Smooth muscle cell (in vitro differentiated cells): ENCODE data around the gene ALAS1. TPM values are rescaled to one million over a fixed set of nuclear protein-coding genes. Genes with fewer than 3 reads are reported as not detected.

ENCODE experiments used
- DNase-seq: peaks from one replicate; lab custom pipeline; 2025; ENCODE audit not compliant: unreplicated experiment; lab: John Stamatoyannopoulos, UW
- H2AFZ ChIP-seq: fragments of 200-600 bp; sonication (generic); 2 replicates; pipeline ENCODE4 v1.6.0; 2016; ENCODE audit warnings: antibody characterized with exemption, low read depth, mild to moderate bottlenecking
- H3F3A ChIP-seq: fragments of 200-600 bp; sonication (generic); 2 replicates; pipeline ENCODE4 v1.6.0; 2017; ENCODE audit warnings: antibody characterized with exemption, low read depth
- H3K27ac ChIP-seq: fragments of 200-600 bp; sonication (generic); 2 replicates; pipeline ENCODE4 v1.5.1; 2016; ENCODE audit warnings: low read depth, mild to moderate bottlenecking
- H3K27me3 ChIP-seq: fragments of 200-600 bp; sonication (generic); 2 replicates; pipeline ENCODE4 v1.6.1; 2016; ENCODE audit warnings: low read depth, mild to moderate bottlenecking
- H3K36me3 ChIP-seq: fragments of 200-600 bp; sonication (generic); 2 replicates; pipeline ENCODE4 v1.5.1; 2016; ENCODE audit warnings: low read depth
- H3K4me1 ChIP-seq: fragments of 200-600 bp; sonication (generic); 2 replicates; pipeline ENCODE4 v1.5.1; 2016; ENCODE audit warnings: low read depth
- H3K4me2 ChIP-seq: fragments of 200-600 bp; sonication (generic); 2 replicates; pipeline ENCODE4 v1.6.0; 2016; ENCODE audit warnings: mild to moderate bottlenecking
- H3K4me3 ChIP-seq: fragments of 200-600 bp; sonication (generic); 2 replicates; pipeline ENCODE4 v1.5.1; 2016; ENCODE audit warnings: mild to moderate bottlenecking
- H3K79me2 ChIP-seq: fragments of 200-600 bp; sonication (generic); 2 replicates; pipeline ENCODE4 v1.6.0; 2016; ENCODE audit warnings: low read depth, mild to moderate bottlenecking
- H3K9ac ChIP-seq: fragments of 200-600 bp; sonication (generic); 2 replicates; pipeline ENCODE4 v1.6.0; 2016; ENCODE audit warnings: low read depth
- H3K9me3 ChIP-seq: fragments of 200-600 bp; sonication (generic); replicated peaks from 2 replicates; pipeline ENCODE4 v1.5.1; 2016; ENCODE audit warnings: low read depth
- H4K20me1 ChIP-seq: fragments of 200-600 bp; sonication (generic); 2 replicates; pipeline ENCODE4 v1.6.0; 2016; ENCODE audit warnings: low read depth
- CTCF ChIP-seq: fragments of 200-600 bp; sonication (generic); IDR thresholded peaks from 2 replicates; pipeline ENCODE4 v1.5.1; 2017; ENCODE audit warnings: borderline replicate concordance, mild to moderate bottlenecking, antibody characterized with exemption; ENCODE audit not compliant: insufficient read depth, poor library complexity, severe bottlenecking
- WGBS: methylation state at CpG from one replicate; pipeline ENCODE4 v1.1.7; 2016; ENCODE audit warnings: low lambda C conversion rate; 5-methylcytosine and 5-hydroxymethylcytosine counted together
- polyA plus RNA-seq: library from polyadenylated mRNA; unstranded; fragments of >200 nt; fragmentation: Nextera tagmentation; extraction: Ambion mirVana; gene quantifications from 2 replicates; pipeline ENCODE4 v1.2.1, GENCODE V29; 2016
- total RNA-seq: library from RNA; depleted of rRNA; stranded (reverse); fragments of >200 nt; gene quantifications from 2 replicates; pipeline ENCODE4 v1.2.3, GENCODE V29; 2014

ALAS1 gene
- total and polyA plus RNA-seq, 2 experiments from 2014 or later: 35.7 to 59.4 TPM

DNA sequence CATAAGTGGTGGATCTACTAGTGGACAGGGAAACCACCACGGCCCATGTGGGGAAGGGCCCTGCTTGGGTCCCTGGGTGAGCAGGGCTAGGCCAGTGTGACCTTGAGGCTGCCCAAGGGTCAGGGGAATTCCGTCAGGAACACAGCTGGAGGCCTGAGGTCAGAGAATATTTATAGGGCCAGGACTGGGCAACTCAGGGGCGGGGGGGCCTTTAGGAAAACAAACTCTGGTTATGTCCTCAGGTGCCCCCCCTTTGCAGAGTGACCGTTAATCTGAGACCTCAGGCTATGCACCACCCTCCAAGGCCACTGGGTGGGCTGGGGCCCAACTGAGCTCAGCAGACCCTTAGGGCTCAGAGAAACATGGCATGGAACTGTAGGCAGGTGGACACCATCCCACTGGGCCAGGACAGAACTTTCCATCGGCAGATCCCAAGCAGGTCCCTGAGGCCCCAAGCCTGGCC, 38.5 kb downstream of the ALAS1 start:
- Histone ChIP-seq H4K20me1 (peaks cover 51% of the 10 kb centered on the region), H3K4me3 (no peak overlapping the region), H3K79me2 (peaks cover 52% of the 10 kb centered on the region), H3K9ac (peak overlapping the region; percentile 81), H3F3A (peaks cover 5% of the 10 kb centered on the region), H3K4me1 (peaks cover 11% of the 10 kb centered on the region), H3K4me2 (peak overlapping the region; percentile 82), H3K27me3 (no peaks in the 10 kb centered on the region), H3K9me3 (no peaks in the 10 kb centered on the region), H3K36me3 (no peaks in the 10 kb centered on the region), H2AFZ (no peak overlapping the region), H3K27ac (no peak overlapping the region)
- DNase-seq: no peak
- no peak for TF ChIP-seq CTCF
- WGBS: 91% methylated on average over 5 of the region's 5 CpGs

DNA sequence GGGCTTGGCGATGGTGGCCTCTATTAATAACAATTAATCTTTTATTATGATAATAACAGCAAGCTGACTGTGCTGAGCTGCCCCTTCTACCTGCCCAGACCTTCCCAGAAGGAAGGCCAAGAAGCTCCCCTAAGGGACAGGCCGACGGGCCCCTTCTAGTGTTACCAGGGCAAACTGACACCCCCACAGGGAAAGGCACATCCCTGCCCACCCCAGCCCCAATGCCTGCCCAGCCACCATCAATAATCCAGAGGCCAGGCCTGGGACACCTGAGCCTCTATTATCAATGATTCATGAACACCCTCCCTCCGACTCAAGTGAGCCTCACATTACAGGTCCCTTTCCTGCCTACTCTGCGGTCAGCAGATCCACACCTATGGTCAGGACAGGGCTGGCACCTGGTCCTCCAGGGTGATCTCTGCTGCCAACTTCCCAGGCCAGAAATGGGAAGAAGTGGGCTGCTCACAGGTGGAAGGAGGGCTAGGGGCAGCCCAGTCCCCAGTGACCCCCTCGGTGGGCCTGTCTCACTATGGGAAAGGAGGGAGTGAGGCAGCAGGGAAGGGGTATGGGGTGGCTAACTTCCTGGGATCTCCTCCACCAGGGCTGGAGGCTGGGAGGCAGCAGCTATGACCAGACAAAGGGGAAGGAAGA, 39.2 kb downstream of the ALAS1 start:
- Histone ChIP-seq H3K27ac (peak overlapping the region; percentile 94), H3K36me3 (no peaks in the 10 kb centered on the region), H3K4me3 (peak overlapping the region; percentile 80), H3K4me2 (peak overlapping the region; percentile 82), H3F3A (peaks cover 9% of the 10 kb centered on the region), H2AFZ (no peak overlapping the region), H3K9ac (peak overlapping the region; percentile 81), H3K4me1 (peaks cover 11% of the 10 kb centered on the region), H3K27me3 (no peaks in the 10 kb centered on the region), H3K9me3 (no peaks in the 10 kb centered on the region), H3K79me2 (peaks cover 52% of the 10 kb centered on the region), H4K20me1 (peaks cover 44% of the 10 kb centered on the region)
- WGBS: 79% methylated on average over 6 of the region's 6 CpGs
- DNase-seq: no peak
- TF ChIP-seq CTCF: no peak

DNA sequence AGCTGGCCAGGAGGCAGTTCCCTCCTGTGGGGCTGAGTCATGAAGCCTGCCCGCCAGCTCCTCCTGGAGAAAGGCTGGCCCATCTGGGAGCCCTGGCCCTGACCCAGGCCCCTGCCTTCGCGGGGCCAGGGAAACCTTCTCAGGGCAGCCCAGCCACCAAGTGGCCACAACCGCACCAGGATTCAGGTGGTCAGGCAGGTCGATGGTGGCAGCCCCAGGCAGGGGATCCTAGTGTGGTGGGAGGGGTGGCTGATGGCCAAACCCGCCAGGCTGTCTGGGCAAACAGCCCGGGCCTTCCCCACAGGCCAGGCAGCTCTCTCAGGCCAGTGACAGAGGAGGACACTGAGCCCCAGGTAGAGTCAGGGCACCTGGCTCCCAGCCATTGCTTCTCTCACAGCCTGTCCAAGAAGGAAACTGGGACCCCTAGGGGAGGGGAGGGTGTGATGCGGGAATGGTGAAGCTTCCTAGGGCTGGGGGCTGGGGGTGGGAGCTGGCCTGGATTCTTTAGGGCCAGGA, 39.8 kb downstream of the ALAS1 start:
- Histone ChIP-seq H2AFZ (no peak overlapping the region), H4K20me1 (peaks cover 38% of the 10 kb centered on the region), H3K9ac (peak overlapping the region; percentile 81), H3K27me3 (no peaks in the 10 kb centered on the region), H3K4me3 (peak overlapping the region; percentile 80), H3K9me3 (no peaks in the 10 kb centered on the region), H3K4me1 (peaks cover 11% of the 10 kb centered on the region), H3K36me3 (no peaks in the 10 kb centered on the region), H3F3A (peaks cover 9% of the 10 kb centered on the region), H3K79me2 (peaks cover 49% of the 10 kb centered on the region), H3K27ac (peak overlapping the region; percentile 94), H3K4me2 (peak overlapping the region; percentile 82)
- no peak for TF ChIP-seq CTCF
- WGBS: 32% methylated on average over 7 of the region's 8 CpGs
- peak; percentile 35 for DNase-seq
